GM19372 (cell line): ENCODE measurements around the gene MT1A.

Source experiments
- ATAC-seq: cut with Tn5 transposase; IDR thresholded peaks from one replicate; pipeline ENCODE4 v1.9.1; 2021; ENCODE audit warnings: mild to moderate bottlenecking, low read depth, moderate library complexity; ENCODE audit not compliant: unreplicated experiment

MT1A gene

DNA sequence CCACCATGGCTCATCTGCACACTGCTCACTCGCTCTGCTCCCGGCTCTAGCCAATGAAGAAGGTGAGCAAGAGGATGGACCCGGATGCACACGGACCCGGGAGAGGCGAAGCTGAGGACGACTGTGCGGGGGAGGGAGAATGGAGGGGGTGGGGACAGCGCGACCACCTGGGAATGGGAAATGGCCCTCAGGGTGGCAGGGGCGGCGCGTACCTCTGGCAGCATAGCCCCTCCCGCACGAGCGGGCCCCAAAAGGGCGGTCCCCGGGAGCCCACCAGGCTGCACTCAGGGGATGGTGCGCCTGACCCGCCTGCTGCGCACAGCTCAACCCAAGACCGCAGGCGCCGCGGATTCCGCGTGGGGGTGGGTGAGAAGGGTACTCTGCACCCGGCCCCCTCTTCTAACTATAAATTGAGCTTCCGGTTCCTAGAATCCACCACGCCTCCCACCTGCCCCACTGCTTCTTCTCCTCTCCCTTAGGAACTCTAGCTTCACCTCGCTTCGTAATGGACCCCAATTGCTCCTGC lies 37.3 kb downstream of the MT1A start:
- ATAC-seq = no peak

DNA sequence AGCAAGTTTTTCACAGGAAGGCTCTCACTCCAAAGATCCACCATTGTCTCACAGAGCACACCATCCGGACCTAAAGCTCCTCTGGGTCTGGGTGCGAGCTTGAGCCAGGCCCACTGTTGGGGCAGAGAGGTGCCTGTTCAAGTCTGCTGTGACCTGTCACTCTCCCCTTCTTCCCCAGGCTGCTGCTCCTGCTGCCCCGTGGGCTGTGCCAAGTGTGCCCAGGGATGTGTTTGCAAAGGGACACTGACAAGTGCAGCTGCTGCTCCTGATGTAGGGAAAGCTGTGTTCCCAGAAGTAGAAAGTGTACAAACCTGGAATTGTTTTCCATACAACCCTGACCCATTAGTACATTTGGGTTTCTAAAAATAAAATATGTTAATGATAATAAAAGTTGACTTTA lies 39.0 kb downstream of the MT1A start:
- ATAC-seq = no peak

GRCh38 chr16:56679078-56679730 lies 40.7 kb downstream of the MT1A start:
- no peak for ATAC-seq

GRCh38 chr16:56679818-56680217 lies 41.4 kb downstream of the MT1A start:
- ATAC-seq = no peak

- peak; percentile 97 for ATAC-seq
Measured at GRCh38 chr16:56681939-56682702, 43.7 kb downstream of the MT1A start, which contains the start of gene MT1X. Gene MT1X (plus strand): TSS chr16:56682470. CDS start chr16:56682541, 71 bp downstream.

DNA sequence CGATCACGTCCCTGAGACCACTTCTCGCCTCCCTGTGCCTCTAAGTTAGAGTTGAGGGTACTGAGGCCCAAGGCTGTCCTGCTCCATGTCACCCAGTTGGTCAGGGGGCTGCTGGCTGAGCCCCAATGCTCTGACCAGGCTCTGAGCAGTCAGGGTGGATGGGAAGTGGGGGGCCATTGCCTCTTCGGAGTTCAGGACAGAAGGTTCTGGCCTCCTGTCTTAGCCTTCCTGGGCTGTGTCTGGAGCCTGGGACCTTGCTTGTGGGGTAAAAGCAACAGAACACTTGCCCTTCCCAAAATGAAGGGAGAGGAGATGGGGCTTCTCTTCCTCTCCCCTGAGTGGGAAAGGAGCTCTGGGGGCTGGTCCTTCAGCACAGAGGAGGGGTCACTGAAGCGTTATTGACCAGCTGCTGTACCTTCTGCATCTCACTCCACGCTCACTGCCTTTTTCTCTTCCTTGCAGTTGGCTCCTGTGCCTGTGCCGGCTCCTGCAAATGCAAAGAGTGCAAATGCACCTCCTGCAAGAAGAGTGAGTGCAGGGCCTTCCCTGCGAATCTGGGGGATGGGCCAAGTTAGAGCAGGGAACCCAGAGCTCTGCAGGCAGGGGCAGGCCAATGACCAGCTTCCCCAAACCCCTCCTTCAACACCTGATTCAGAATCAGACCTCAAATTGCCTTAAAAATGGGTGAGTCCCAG lies 44.4 kb downstream of the MT1A start:
- peak; percentile 13 for ATAC-seq

DNA sequence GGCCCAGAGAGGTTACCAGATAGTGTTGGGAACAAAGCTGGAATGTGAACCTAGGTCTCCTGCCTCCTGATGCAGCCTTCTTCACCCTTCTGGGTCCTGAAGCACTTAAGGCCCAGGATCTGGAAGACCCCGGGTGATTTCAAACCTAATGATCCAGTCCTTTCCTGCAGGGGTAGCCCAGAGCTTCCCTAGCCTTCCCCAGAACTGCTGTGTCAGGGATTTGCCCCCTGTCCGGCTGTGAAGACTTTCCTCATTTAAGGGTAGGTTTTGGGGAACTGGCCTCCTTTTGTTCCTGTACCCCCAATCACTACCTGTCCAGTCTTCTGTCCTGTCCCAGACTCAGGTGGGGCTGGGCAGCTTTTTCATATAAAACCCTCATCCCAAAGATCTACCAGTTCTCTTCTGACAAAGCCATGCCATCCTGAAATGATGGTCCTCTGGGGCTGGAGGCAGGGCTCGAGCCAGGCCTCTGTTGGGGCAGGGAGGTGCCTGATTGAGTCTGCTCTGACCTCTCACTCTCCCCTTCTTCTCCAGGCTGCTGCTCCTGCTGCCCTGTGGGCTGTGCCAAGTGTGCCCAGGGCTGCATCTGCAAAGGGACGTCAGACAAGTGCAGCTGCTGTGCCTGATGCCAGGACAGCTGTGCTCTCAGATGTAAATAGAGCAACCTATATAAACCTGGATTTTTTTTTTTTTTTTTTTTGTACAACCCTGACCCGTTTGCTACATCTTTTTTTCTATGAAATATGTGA lies 45.1 kb downstream of the MT1A start:
- no peak for ATAC-seq

GRCh38 chr16:56684256-56684925 lies 45.9 kb downstream of the MT1A start:
- no peak for ATAC-seq

- no peak for ATAC-seq
Measured at GRCh38 chr16:56684926-56685590, 46.6 kb downstream of the MT1A start.

- ATAC-seq = no peak
Measured at GRCh38 chr16:56686758-56687157, 48.3 kb downstream of the MT1A start.

- no peak for ATAC-seq
Measured at GRCh38 chr16:56688762-56689161, 50.3 kb downstream of the MT1A start.

DNA sequence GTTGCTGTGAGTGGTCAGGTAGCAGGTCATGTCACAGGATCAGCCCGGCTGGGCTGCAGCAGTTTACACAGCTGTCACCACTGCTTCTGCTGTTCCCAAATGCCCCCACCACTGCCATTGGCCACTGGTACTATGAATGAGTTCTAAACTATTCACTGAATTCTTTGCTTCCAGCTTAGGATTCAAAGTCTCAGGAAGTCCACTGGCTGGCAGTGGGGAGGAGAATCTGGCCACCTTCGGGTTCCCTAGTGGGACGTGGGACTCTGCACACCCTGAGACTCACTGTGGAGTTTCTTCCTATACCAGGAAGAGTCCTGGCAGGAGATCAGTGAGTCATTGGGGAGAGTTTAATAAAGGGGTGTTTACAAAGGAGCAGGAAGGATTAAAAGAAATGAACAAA lies 50.7 kb downstream of the MT1A start:
- ATAC-seq = no peak
